Adipose tissue (tissue), 3 donors: ENCODE data around the gene RPTOR. TPM values are rescaled to one million over a fixed set of nuclear protein-coding genes. Genes with fewer than 3 reads are reported as not detected.

Source experiments
- H3K27ac ChIP-seq: one replicate; pipeline ENCODE4 v1.5.1; 2013; ENCODE audit warnings: low read depth, low read length
- WGBS, 3 donors: extraction: QIAGEN DNeasy Blood & Tissue Kit; methylation state at CpG; one replicate each; pipeline ENCODE4 v1.1.7; 2013; 5-methylcytosine and 5-hydroxymethylcytosine counted together
- polyA plus RNA-seq, 3 donors: library from polyadenylated mRNA; stranded (reverse); fragments of 200-250 nt; gene quantifications; one replicate each; pipeline ENCODE4 v1.2.3, GENCODE V29; 2013
- donor health status: healthy with polysubstance abuse.
- donor health status: Bipolar disorder and iron deficiency.
- donor health status: healthy.

Gene RPTOR
- polyA plus RNA-seq, 3 donors: 5.8 to 13.2 (median 7.5) TPM

GRCh38 chr17:80909635-80910034 is 365.0 kb downstream of the RPTOR start:
- WGBS, 3 donors: 89 to 99% (median 96%) methylated on average over 2 of the region's 2 CpGs
- H3K27ac ChIP-seq: no peak overlapping the region

- WGBS, 3 donors: 96 to 97% (median 96%) methylated on average over 5 of the region's 5 CpGs
- H3K27ac ChIP-seq: no peak overlapping the region
Measured at GRCh38 chr17:80910043-80910442, 365.4 kb downstream of the RPTOR start.

- WGBS, 3 donors: 85 to 93% (median 92%) methylated on average over 15 of the region's 15 CpGs
- no peak overlapping the region for H3K27ac ChIP-seq
Measured at GRCh38 chr17:80912476-80912875, 367.8 kb downstream of the RPTOR start.

GRCh38 chr17:80913928-80914821 is 369.5 kb downstream of the RPTOR start:
- no peak overlapping the region for H3K27ac ChIP-seq
- 79 to 90% (median 82%) methylated on average over 18 to 21 of the region's 21 CpGs for WGBS, 3 donors

- H3K27ac ChIP-seq: no peak overlapping the region
- WGBS, 3 donors: 76 to 98% (median 84%) methylated on average over 8 of the region's 8 CpGs
Measured at GRCh38 chr17:80916246-80916645, 371.6 kb downstream of the RPTOR start.

GRCh38 chr17:80917716-80918560 is 373.3 kb downstream of the RPTOR start:
- no peak overlapping the region for H3K27ac ChIP-seq
- 90 to 91% (median 90%) methylated on average over 26 to 33 of the region's 33 CpGs for WGBS, 3 donors

- H3K27ac ChIP-seq: no peak overlapping the region
- WGBS, 3 donors: 83 to 91% (median 90%) methylated on average over 15 of the region's 15 CpGs
Measured at GRCh38 chr17:80918731-80919130, 374.1 kb downstream of the RPTOR start.

- WGBS, 3 donors: 80 to 81% (median 81%) methylated on average over 33 of the region's 33 CpGs
- no peak overlapping the region for H3K27ac ChIP-seq
Measured at GRCh38 chr17:80919331-80920311, 375.0 kb downstream of the RPTOR start.

GRCh38 chr17:80920441-80920840 is 375.8 kb downstream of the RPTOR start:
- 84 to 86% (median 84%) methylated on average over 18 of the region's 18 CpGs for WGBS, 3 donors
- no peak overlapping the region for H3K27ac ChIP-seq

- WGBS, 3 donors: 94 to 96% (median 95%) methylated on average over 22 of the region's 22 CpGs
- no peak overlapping the region for H3K27ac ChIP-seq
Measured at GRCh38 chr17:80921159-80921558, 376.5 kb downstream of the RPTOR start.

GRCh38 chr17:80921741-80922579 is 377.3 kb downstream of the RPTOR start:
- no peak overlapping the region for H3K27ac ChIP-seq
- 94 to 96% (median 96%) methylated on average over 28 of the region's 28 CpGs for WGBS, 3 donors

- 92 to 95% (median 93%) methylated on average over 25 to 33 of the region's 33 CpGs for WGBS, 3 donors
Measured at GRCh38 chr17:80922580-80923160, 378.0 kb downstream of the RPTOR start.

GRCh38 chr17:80923211-80924110 is 378.8 kb downstream of the RPTOR start:
- WGBS, 3 donors: 96 to 97% (median 97%) methylated on average over 35 of the region's 35 CpGs
- H3K27ac ChIP-seq: no peak overlapping the region

More at GRCh38 chr17:80922580-80923160, 378.0 kb downstream of the RPTOR start:
- H3K27ac ChIP-seq: no peak overlapping the region

GRCh38 chr17:80924111-80924806 is 379.6 kb downstream of the RPTOR start:
- H3K27ac ChIP-seq: no peak overlapping the region
- 95 to 98% (median 97%) methylated on average over 23 of the region's 23 CpGs for WGBS, 3 donors

- no peak overlapping the region for H3K27ac ChIP-seq
- 92 to 94% (median 93%) methylated on average over 38 of the region's 38 CpGs for WGBS, 3 donors
Measured at GRCh38 chr17:80924807-80925610, 380.4 kb downstream of the RPTOR start.
